Vagina (tissue), 2 donors: Measurements from ENCODE around the gene COL18A1. TPM values are rescaled to one million over a fixed set of nuclear protein-coding genes. Genes with fewer than 3 reads are reported as not detected.
A peak's percentile ranks its signal among the peaks of the same experiment; 100 is the strongest.

Experiments
- DNase-seq, 2 donors: peaks; one replicate each; pipeline ENCODE4 v3.0.0-alpha.2; 2017; ENCODE audit errors: extremely low spot score in 2 of 2
- H3K27ac ChIP-seq: fragments of 200-600 bp; sonication (generic); one replicate; pipeline ENCODE4 v1.5.1; 2019
- H3K27me3 ChIP-seq: fragments of 200-600 bp; sonication (generic); one replicate; pipeline ENCODE4 v1.5.1; 2019
- H3K36me3 ChIP-seq, 2 donors: fragments of 200-600 bp; sonication (generic); one replicate each; pipeline ENCODE4 v1.5.1; 2017 to 2019
- H3K4me1 ChIP-seq: fragments of 200-600 bp; sonication (generic); one replicate; pipeline ENCODE4 v1.5.1; 2019
- H3K4me3 ChIP-seq, 2 donors: fragments of 200-600 bp; sonication (generic); 1 replicate in 1 of 2; 2 replicates in 1 of 2; pipeline ENCODE4 v1.5.1; 2016 to 2019
- H3K9me3 ChIP-seq: fragments of 200-600 bp; sonication (generic); one replicate; pipeline ENCODE4 v1.5.1; 2019
- POLR2A ChIP-seq, 2 donors: fragments of 450-650 bp; IDR thresholded peaks; one replicate each; pipeline ENCODE4 v1.6.1; 2017; ENCODE audit warnings: antibody characterized with exemption in 2 of 2, mild to moderate bottlenecking in 2 of 2, moderate library complexity in 2 of 2
- POLR2AphosphoS5 ChIP-seq, 2 donors: sonication (generic); formaldehyde crosslinking; IDR thresholded peaks; one replicate each; pipeline ENCODE4 v1.9.0; 2017; ENCODE audit warnings: antibody characterized with exemption in 2 of 2, mild to moderate bottlenecking in 2 of 2, low read depth in 1 of 2; ENCODE audit not compliant: insufficient read depth in 1 of 2
- intact Hi-C: fragments of 100-400 bp; cut with DNase I; formaldehyde crosslinking; loops from one replicate; pipeline ENCODE4 v1.15.1; 2023
- total RNA-seq: library from RNA; depleted of rRNA; stranded (reverse); fragments of >200 nt; gene quantifications from one replicate; pipeline ENCODE4 v1.2.3, GENCODE V29; 2016
- TF ChIP-seq, protein P1 (sequence below), 3 experiments: fragments of 450-650 bp in 2 of 3; fragments of 200-600 bp in 1 of 3; sonication (generic) in 1 of 3; IDR thresholded peaks; one replicate each; pipeline ENCODE4 v1.5.1; 2017 to 2019; ENCODE audit warnings: antibody characterized with exemption in 3 of 3, mild to moderate bottlenecking in 2 of 3, moderate library complexity in 2 of 3

The COL18A1 gene
- total RNA-seq, 1 donor from 2014 or later: 86.7 TPM

DNA sequence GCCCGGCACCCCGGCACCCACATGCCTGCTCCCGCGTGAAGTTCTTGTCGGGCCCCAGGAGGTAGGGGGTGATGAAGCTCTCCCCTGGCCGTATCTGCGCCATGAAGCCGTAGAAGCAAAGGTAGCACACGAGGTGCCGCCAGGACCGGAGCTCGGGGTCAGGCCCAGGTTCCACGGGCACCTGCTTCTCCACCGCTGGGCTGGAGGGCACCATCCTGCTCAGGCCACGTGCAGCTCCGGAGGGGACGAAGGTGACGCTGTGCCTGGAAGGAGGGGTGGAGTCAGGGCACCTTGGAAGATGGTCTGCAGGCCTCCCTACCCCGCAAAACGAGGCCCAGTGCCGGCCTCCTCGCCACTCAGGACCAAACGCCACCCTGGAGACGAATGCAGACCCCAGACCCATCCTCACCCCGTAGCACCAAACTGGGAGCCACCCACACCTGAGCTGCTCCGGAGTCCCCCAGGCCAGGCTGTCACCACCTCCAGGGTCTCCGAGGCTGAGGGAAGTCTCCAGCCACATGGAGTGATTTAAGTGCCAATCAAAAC lies 132.9 kb downstream of the COL18A1 start:
- no peaks in the 10 kb centered on the region for H3K27me3 ChIP-seq
- no peaks in the 10 kb centered on the region for H3K36me3 ChIP-seq
- intact Hi-C loops: no loop called here
- no peak for DNase-seq
- H3K9me3 ChIP-seq: no peaks in the 10 kb centered on the region
- no peak overlapping the region for H3K27ac ChIP-seq
- H3K4me1 ChIP-seq: peaks cover 8% of the 10 kb centered on the region
- H3K4me3 ChIP-seq: no peak overlapping the region
- TF ChIP-seq POLR2AphosphoS5 (IDR thresholded peaks at IDR 0.05; ENCODE audit: insufficient read depth in 1 of 2, low read depth in 1 of 2) (no peak), POLR2A (IDR thresholded peaks at IDR 0.05) (no peak)
- TF ChIP-seq, protein P1, sequence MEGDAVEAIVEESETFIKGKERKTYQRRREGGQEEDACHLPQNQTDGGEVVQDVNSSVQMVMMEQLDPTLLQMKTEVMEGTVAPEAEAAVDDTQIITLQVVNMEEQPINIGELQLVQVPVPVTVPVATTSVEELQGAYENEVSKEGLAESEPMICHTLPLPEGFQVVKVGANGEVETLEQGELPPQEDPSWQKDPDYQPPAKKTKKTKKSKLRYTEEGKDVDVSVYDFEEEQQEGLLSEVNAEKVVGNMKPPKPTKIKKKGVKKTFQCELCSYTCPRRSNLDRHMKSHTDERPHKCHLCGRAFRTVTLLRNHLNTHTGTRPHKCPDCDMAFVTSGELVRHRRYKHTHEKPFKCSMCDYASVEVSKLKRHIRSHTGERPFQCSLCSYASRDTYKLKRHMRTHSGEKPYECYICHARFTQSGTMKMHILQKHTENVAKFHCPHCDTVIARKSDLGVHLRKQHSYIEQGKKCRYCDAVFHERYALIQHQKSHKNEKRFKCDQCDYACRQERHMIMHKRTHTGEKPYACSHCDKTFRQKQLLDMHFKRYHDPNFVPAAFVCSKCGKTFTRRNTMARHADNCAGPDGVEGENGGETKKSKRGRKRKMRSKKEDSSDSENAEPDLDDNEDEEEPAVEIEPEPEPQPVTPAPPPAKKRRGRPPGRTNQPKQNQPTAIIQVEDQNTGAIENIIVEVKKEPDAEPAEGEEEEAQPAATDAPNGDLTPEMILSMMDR (IDR thresholded peaks at IDR 0.05): no peak

DNA sequence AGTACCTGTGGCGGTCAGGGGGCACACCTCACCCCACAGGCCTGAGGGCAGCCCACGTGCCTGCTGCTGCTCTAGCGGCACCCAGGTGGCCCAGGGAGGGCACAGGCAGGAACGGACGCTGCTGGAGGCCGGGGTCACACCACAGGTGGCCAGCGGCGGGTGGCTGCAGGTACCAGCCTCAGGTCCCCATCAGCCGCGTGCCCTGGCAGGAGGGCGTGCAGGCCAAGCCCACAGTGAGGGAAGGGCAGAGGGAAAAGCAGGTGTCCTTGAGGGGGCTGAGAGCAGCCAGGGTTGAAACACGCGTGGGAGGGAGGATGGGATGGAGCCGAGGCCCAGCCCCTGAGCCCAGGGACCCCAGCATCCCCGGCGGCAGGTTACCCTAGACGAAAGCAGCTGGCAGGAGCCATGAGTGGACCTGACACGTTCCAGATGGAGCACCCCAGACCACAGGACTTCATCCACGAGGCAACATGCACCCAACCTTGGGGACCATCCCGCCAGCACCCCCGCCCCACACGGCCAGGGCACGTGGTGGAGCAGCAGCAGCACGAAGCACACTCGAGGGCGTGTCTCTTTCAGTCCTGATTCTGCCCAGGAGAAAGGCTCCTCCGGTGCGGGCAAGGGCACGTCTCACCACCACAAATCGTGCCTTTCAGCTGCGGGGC lies 133.5 kb downstream of the COL18A1 start:
- TF ChIP-seq, protein P1 (IDR thresholded peaks at IDR 0.05): no peak
- TF ChIP-seq POLR2AphosphoS5 (IDR thresholded peaks at IDR 0.05; ENCODE audit: insufficient read depth in 1 of 2, low read depth in 1 of 2) (no peak), POLR2A (IDR thresholded peaks at IDR 0.05) (no peak)
- H3K36me3 ChIP-seq: no peaks in the 10 kb centered on the region
- peaks cover 15% of the 10 kb centered on the region for H3K4me1 ChIP-seq
- H3K27ac ChIP-seq: no peak overlapping the region
- H3K27me3 ChIP-seq: no peaks in the 10 kb centered on the region
- no peaks in the 10 kb centered on the region for H3K9me3 ChIP-seq
- intact Hi-C loops: no loop called here
- DNase-seq: no peak
- no peak overlapping the region for H3K4me3 ChIP-seq

DNA sequence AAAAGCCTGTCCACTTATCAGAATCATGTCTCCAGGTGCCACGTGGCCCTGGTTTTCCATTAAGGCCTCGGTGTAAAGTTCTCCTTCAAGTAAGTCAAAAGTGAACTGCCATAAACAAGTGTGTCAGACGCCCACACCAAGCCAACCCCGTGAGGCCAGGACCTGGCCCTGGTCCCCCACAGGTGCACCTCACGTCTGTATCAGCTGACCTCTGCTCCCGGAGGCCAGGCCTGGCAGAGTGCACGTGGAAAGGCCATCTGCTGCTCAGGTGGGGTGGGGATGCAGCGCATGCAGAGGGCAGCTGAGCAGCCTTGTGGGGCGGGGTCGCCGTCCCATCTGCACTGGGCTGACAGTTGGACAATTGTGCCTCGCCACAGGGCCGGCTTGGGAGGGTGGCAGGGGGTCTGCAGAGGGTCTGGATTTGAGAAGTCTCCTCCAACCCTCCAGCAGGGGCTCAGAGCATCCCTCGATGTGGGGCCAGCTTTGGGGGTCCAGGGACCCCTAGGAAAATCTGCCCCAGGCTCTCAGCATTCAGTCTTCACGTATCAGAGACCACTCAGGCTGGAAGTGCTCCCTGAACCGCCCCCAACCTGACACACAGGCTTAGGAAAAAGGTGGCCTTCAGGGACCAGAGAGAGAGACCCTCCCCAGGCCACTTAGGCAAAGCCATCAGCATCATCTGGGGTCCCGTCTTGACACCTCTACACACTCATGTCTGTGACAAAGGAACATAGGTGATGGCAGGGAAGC lies 134.3 kb downstream of the COL18A1 start:
- Histone ChIP-seq H3K4me3 (no peak overlapping the region), H3K9me3 (no peaks in the 10 kb centered on the region), H3K36me3 (no peaks in the 10 kb centered on the region), H3K27me3 (no peaks in the 10 kb centered on the region), H3K27ac (no peak overlapping the region), H3K4me1 (peaks cover 15% of the 10 kb centered on the region)
- intact Hi-C loops: no loop called here
- TF ChIP-seq, protein P1 (IDR thresholded peaks at IDR 0.05): no peak
- TF ChIP-seq POLR2A (IDR thresholded peaks at IDR 0.05) (no peak), POLR2AphosphoS5 (IDR thresholded peaks at IDR 0.05; ENCODE audit: insufficient read depth in 1 of 2, low read depth in 1 of 2) (no peak)
- no peak for DNase-seq

DNA sequence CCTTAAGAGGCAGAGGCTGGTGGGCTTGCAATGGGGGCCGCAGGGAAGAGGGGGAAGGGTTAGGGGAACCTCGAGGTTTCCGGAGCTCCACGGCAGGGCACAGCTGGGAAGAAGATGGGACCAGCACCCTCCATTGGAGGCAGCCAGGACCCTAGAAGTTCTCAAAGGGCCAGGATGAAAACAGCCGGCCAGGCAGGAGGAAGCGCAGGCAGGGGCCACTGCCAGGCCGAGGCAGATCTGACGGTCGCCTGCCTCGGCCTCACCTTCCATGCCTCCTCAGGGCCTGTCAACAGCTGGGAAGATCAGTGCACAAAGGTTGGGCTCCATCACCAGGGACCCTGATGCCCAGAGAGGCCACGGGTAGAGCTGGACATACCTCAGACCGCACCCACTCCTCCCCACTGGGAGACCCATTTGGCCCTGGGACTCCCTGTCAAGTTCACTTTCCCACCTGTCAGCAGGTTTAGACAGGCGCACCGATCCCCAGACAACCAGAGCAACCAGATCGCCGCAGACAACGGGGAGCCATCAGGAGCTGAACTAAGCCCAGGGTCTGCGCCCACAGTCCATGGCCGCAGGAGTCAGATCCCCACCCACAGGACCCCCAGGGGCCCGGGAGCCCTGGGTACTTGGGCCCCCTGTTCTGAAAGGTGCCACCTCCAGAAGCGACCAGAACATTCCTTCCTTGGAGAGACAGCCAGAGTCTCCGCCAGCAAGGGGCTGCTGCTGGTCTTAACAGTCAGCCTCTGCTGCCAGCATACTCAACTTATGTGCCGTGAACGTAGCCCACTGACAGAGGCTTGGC lies 135.0 kb downstream of the COL18A1 start:
- H3K4me3 ChIP-seq: no peak overlapping the region
- intact Hi-C loops: no loop called here
- peak in 1 of 2 donors; percentile 82 for DNase-seq
- no peaks in the 10 kb centered on the region for H3K27me3 ChIP-seq
- no peaks in the 10 kb centered on the region for H3K36me3 ChIP-seq
- no peaks in the 10 kb centered on the region for H3K9me3 ChIP-seq
- H3K27ac ChIP-seq: no peak overlapping the region
- TF ChIP-seq POLR2AphosphoS5 (IDR thresholded peaks at IDR 0.05; ENCODE audit: insufficient read depth in 1 of 2, low read depth in 1 of 2) (no peak), POLR2A (IDR thresholded peaks at IDR 0.05) (no peak)
- TF ChIP-seq, protein P1 (IDR thresholded peaks at IDR 0.05): no peak
- H3K4me1 ChIP-seq: peaks cover 15% of the 10 kb centered on the region
